Mucosa of stomach (tissue), 1 donor: ENCODE data around the gene ARPC2.

Source experiments
- H3K27me3 ChIP-seq: one replicate; pipeline ENCODE4 v1.7.0; 2013; ENCODE audit warnings: mild to moderate bottlenecking, low read length; ENCODE audit not compliant: control insufficient read depth, insufficient read depth
- H3K36me3 ChIP-seq: one replicate; pipeline ENCODE4 v1.7.0; 2013; ENCODE audit warnings: low read length; ENCODE audit not compliant: control insufficient read depth, insufficient read depth
- H3K4me1 ChIP-seq: one replicate; pipeline ENCODE4 v1.7.0; 2013; ENCODE audit warnings: mild to moderate bottlenecking, low read length; ENCODE audit not compliant: control insufficient read depth, insufficient read depth
- H3K4me3 ChIP-seq: one replicate; pipeline ENCODE4 v1.7.0; 2013; ENCODE audit warnings: low read length
- H3K9ac ChIP-seq: one replicate; pipeline ENCODE4 v1.7.0; 2013; ENCODE audit warnings: mild to moderate bottlenecking, low read length, moderate library complexity
- H3K9me3 ChIP-seq: one replicate; pipeline ENCODE4 v1.7.0; 2013; ENCODE audit warnings: mild to moderate bottlenecking, low read length, moderate library complexity; ENCODE audit not compliant: control insufficient read depth
- donor health status: Pancreatic carcinoma.

The ARPC2 gene

DNA sequence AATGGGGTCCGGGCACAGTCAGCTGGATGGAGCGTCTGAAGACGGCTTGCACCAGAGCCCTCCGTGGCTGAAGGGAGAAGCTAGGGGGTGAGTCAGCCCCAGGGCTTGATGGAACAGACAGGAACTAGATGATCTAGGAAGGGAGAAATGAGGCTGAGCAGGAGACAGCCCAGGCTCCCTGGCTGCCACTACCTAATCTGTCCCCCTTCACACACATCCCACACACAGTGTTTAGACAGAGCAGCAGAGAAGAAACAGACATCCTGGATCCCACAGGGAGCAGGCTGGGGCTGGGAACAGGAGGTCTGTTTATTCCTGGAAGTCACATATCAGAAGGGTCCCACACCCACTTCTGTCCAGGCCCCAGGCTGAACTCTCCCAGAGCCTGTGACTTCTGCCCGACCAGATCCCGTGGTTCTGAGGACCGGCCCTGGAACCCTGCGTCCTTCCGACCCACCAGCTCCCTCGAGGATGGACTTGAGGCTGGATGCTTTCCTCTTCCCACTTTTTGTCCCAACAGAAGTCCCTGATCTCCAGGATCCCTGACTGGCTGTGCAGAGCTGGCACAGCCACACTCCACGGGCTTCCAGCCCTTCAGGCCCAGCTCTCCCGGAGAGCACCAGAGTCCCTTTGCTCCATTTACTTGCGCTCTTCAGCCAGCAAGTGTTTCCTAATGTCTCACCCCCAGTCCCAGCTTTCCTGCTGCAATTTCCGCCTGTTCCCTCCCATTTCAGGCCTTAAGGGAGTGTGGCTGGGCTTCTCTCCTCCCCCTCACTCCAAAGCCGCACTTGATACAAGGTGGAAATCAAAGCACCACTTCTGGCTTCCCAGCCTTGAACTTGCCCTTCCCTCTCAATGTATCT is 42.3 kb downstream of the ARPC2 start:
- no peaks in the 10 kb centered on the region for H3K36me3 ChIP-seq
- no peaks in the 10 kb centered on the region for H3K9me3 ChIP-seq
- no peak overlapping the region for H3K4me3 ChIP-seq
- H3K9ac ChIP-seq, result peak overlapping the region; percentile 9
- H3K4me1 ChIP-seq, result peaks cover 59% of the 10 kb centered on the region
- H3K27me3 ChIP-seq, result no peaks in the 10 kb centered on the region

DNA sequence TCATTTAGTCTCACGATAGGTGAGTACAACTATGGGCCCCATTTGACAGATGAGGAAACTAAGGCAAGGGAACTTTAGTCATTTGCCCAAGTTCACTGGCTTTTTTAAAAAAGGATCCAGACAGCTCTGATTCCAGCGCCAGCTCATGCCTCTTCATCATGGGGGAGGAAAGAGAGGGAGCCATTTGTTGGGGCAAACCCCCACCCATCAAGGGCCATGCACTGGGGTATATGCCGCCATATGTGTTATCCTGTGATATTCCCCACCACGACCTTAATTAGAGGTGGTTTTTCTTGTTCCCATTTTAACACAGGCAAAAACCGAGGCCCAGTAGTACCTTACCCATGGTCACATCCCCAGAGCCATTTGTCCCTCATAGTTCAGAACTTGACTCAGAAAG is 43.2 kb downstream of the ARPC2 start:
- no peaks in the 10 kb centered on the region for H3K27me3 ChIP-seq
- peaks cover 67% of the 10 kb centered on the region for H3K4me1 ChIP-seq
- no peak overlapping the region for H3K4me3 ChIP-seq
- H3K9me3 ChIP-seq, result no peaks in the 10 kb centered on the region
- H3K9ac ChIP-seq, result peak overlapping the region; percentile 57
- H3K36me3 ChIP-seq, result peaks cover 4% of the 10 kb centered on the region

GRCh38 chr2:218260742-218261422 is 43.9 kb downstream of the ARPC2 start, which contains the start of gene GPBAR1:
TSS of gene GPBAR1 (plus strand) at chr2:218261015. CDS start at chr2:218262725, 1,710 bp downstream.
- Histone ChIP-seq H3K4me1 (peaks cover 74% of the 10 kb centered on the region), H3K27me3 (no peaks in the 10 kb centered on the region), H3K4me3 (no peak within 1 kb of the TSS), H3K9me3 (no peaks in the 10 kb centered on the region), H3K9ac (peak within 1 kb of the TSS; percentile 57), H3K36me3 (peaks cover 6% of the 10 kb centered on the region)

GRCh38 chr2:218261423-218262236 is 44.6 kb downstream of the ARPC2 start:
- Histone ChIP-seq H3K27me3 (no peaks in the 10 kb centered on the region), H3K36me3 (peaks cover 13% of the 10 kb centered on the region), H3K4me3 (no peak overlapping the region), H3K9ac (peak overlapping the region; percentile 57), H3K9me3 (no peaks in the 10 kb centered on the region), H3K4me1 (peaks cover 82% of the 10 kb centered on the region)

DNA sequence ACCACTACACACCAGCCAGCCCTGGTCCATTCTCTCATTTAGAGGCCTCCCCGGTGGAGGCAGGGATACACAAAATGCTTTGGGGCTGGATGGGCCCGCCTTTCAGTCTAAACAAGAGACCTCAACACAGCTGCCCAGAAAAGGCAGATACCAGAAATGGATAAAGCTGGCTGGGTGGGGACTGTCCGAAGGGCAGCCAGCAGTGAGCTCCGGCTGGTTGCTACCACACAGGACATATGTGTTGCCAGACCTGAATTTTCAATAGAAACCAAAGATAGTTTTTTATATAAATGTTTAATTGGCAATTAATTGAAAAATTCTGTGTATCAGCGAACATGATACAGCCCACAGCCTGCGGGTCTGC is 45.2 kb downstream of the ARPC2 start:
- H3K9me3 ChIP-seq, result no peaks in the 10 kb centered on the region
- peaks cover 83% of the 10 kb centered on the region for H3K4me1 ChIP-seq
- no peaks in the 10 kb centered on the region for H3K27me3 ChIP-seq
- H3K9ac ChIP-seq, result peak overlapping the region; percentile 30
- no peak overlapping the region for H3K4me3 ChIP-seq
- peaks cover 18% of the 10 kb centered on the region for H3K36me3 ChIP-seq

- Histone ChIP-seq H3K9ac (peak overlapping the region; percentile 60), H3K4me3 (no peak overlapping the region), H3K36me3 (peaks cover 18% of the 10 kb centered on the region), H3K4me1 (peaks cover 83% of the 10 kb centered on the region), H3K27me3 (no peaks in the 10 kb centered on the region), H3K9me3 (no peaks in the 10 kb centered on the region)
Measured at GRCh38 chr2:218262631-218263586, 45.9 kb downstream of the ARPC2 start.

- Histone ChIP-seq H3K4me1 (peaks cover 78% of the 10 kb centered on the region), H3K9me3 (no peaks in the 10 kb centered on the region), H3K36me3 (peaks cover 18% of the 10 kb centered on the region), H3K4me3 (peak overlapping the region; percentile 37), H3K9ac (peak overlapping the region; percentile 62), H3K27me3 (no peaks in the 10 kb centered on the region)
Measured at GRCh38 chr2:218263817-218264641, 47.0 kb downstream of the ARPC2 start.

DNA sequence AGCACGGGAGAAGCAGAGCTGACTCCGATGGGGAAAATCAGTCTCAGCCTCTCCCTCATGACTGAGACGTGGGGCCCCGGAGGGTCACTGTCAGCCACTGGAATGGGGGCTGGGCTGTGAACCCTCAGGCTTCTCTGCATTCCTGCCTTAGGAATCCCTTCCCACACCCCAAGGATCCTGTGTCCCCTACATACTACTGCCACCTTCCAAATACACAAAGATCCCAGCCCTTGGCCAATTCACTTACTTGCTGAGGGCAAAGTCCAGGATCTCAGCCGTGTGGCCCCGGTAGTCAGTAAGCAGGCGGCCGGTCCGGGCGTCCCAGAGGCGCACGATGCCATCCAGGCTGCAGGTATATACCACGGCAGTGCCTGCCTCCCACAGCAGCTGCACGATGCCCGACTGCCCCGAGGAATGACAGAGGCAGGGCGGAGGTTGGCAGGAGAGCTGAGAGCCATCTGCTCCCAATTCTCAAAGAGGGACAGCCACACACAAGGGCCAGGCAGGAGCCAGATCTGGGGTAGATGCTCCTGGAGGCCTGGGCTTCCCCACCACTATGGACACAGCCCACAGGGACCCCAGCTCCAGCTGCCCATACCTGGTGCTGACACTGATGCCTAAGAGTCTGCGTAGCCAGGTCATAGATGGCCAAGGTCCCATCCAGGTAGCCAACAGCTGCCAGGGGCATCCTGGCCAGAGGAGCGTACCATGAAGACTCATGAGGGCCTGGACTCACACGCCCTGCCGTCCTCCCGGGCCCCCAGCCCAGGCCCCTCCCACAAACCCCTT is 48.0 kb downstream of the ARPC2 start:
- H3K9ac ChIP-seq, result peak overlapping the region; percentile 62

GRCh38 chr2:218265626-218266025 is 48.6 kb downstream of the ARPC2 start:
- H3K9me3 ChIP-seq, result no peaks in the 10 kb centered on the region
- H3K4me1 ChIP-seq, result peaks cover 62% of the 10 kb centered on the region
- H3K4me3 ChIP-seq, result no peak overlapping the region
- no peaks in the 10 kb centered on the region for H3K27me3 ChIP-seq
- peak overlapping the region; percentile 29 for H3K9ac ChIP-seq
- H3K36me3 ChIP-seq, result peaks cover 18% of the 10 kb centered on the region

More for the DNA sequence above, 48.0 kb downstream of the ARPC2 start:
- Histone ChIP-seq H3K9me3 (no peaks in the 10 kb centered on the region), H3K4me3 (peak overlapping the region; percentile 37), H3K36me3 (peaks cover 18% of the 10 kb centered on the region), H3K27me3 (no peaks in the 10 kb centered on the region), H3K4me1 (peaks cover 68% of the 10 kb centered on the region)

GRCh38 chr2:218266316-218266979 is 49.5 kb downstream of the ARPC2 start:
- Histone ChIP-seq H3K4me1 (peaks cover 61% of the 10 kb centered on the region), H3K9me3 (no peaks in the 10 kb centered on the region), H3K27me3 (no peaks in the 10 kb centered on the region), H3K4me3 (no peak overlapping the region), H3K9ac (no peak overlapping the region), H3K36me3 (peaks cover 18% of the 10 kb centered on the region)
